RWPE1 (cell line): ENCODE data around the gene NONO.

Source experiments
- CTCF ChIA-PET: fragments of 350-600 bp; sonication (Branson Sonifier 250); formaldehyde crosslinking; extraction: SDS; loops from one replicate; lab custom pipeline; 2021; lab: Yijun Ruan, JAX
- POLR2A ChIA-PET: fragments of 400-600 bp; formaldehyde crosslinking; extraction: SDS; loops from one replicate; lab custom pipeline; 2020; ENCODE audit warnings: antibody characterized with exemption; ENCODE audit not compliant: low non-redundant PET; lab: Yijun Ruan, JAX
- DNase-seq: peaks from one replicate; pipeline ENCODE4 v3.0.0; 2012; ENCODE audit warnings: low spot score
- H3K27ac ChIP-seq: fragments of 450-650 bp; 2 replicates; pipeline ENCODE4 v1.5.1; 2017
- CTCF ChIP-seq: fragments of 450-650 bp; conservative IDR thresholded peaks from 2 replicates; pipeline ENCODE4 v1.5.1; 2017; ENCODE audit warnings: low read depth, mild to moderate bottlenecking

The NONO gene

GRCh38 chrX:71283403-71284143, at the start of gene NONO:
Gene NONO, plus strand, starts transcription at chrX:71283635. Its CDS starts 7,003 bp downstream, at chrX:71290638.
- CTCF ChIA-PET, result interaction anchor here (0.6 kb wide), 1 partner anchor 608 kb away, joined by 4 read pairs; no protein-coding TSS in a partner anchor
- POLR2A ChIA-PET, result interaction anchor here (0.9 kb wide), 1 partner anchor 29 kb away, joined by 6 read pairs; no protein-coding TSS in a partner anchor
- DNase-seq, result peak; percentile 95
- TF ChIP-seq CTCF, result 0 out of 2 replicates have a peak, but pooled peaks have one; percentile 15
- peak within 1 kb of the TSS; percentile 87 for H3K27ac ChIP-seq

GRCh38 chrX:71235482-71235881, 48.0 kb upstream of the NONO start:
- TF ChIP-seq CTCF, result no peak
- ChIA-PET POLR2A (no interaction called here), CTCF (no interaction called here)
- DNase-seq, result no peak
- H3K27ac ChIP-seq, result no peak overlapping the region

GRCh38 chrX:71236836-71237235, 46.6 kb upstream of the NONO start:
- CTCF ChIA-PET, result no interaction called here
- TF ChIP-seq CTCF, result no peak
- H3K27ac ChIP-seq, result no peak overlapping the region
- POLR2A ChIA-PET, result no interaction called here
- DNase-seq, result no peak

- H3K27ac ChIP-seq, result no peak overlapping the region
- POLR2A ChIA-PET, result no interaction called here
- CTCF ChIA-PET, result no interaction called here
These were observed 43.7 kb upstream of the NONO start for GRCh38 chrX:71239781-71240180.

GRCh38 chrX:71241301-71241700, 42.1 kb upstream of the NONO start:
- no peak overlapping the region for H3K27ac ChIP-seq
- ChIA-PET CTCF (no interaction called here), POLR2A (no interaction called here)
- TF ChIP-seq CTCF, result no peak
- DNase-seq, result no peak

More at GRCh38 chrX:71239781-71240180, 43.7 kb upstream of the NONO start:
- no peak for DNase-seq
- TF ChIP-seq CTCF, result no peak

- H3K27ac ChIP-seq, result no peak overlapping the region
- ChIA-PET POLR2A (no interaction called here), CTCF (no interaction called here)
- DNase-seq, result no peak
- TF ChIP-seq CTCF, result no peak
These were observed 38.9 kb upstream of the NONO start for GRCh38 chrX:71244359-71245128.
